Measurements from ENCODE around the gene ARRB1.

GRCh38 chr11:75271730-75272129 is 79.7 kb downstream of the ARRB1 start:
- no peak for TF ChIP-seq GATA2 (IDR thresholded peaks at IDR 0.05; ENCODE audit: low read depth, low read length)
- no peak for TF ChIP-seq GATA3 (IDR thresholded peaks at IDR 0.05; ENCODE audit: low read depth, low read length)

Measured in SH-SY5Y (cell line).